ENCODE data around the gene C1QTNF2.

Gene C1QTNF2

DNA sequence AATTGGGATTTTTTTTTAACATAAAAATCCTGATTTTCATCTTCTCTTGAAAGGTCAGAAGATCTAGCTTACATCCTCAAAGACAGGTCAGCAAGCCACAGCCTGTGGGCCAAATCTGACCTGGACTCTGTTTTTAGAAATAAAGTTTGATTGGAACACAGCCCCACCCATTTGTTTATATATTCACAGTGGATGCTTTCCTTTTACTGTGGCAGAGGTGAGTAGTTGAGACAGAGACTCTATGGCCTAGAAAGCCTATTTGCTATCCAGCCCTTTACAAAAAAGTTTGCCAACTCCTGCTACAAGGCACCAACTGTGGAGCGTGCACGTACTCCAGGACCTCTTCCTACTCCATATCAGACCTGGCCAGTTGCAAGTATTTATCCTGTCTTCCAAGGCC lies 44.7 kb downstream of the C1QTNF2 start:
- no peaks in the 10 kb centered on the region for H3K9me3 ChIP-seq (ENCODE audit: insufficient read depth, low read depth, low read length)
- H3K79me2 ChIP-seq (ENCODE audit: insufficient read depth, low read length): no peaks in the 10 kb centered on the region
- no peaks in the 10 kb centered on the region for H4K20me1 ChIP-seq (ENCODE audit: insufficient read depth, low read length, poor library complexity, severe bottlenecking)
- no peaks in the 10 kb centered on the region for H3F3A ChIP-seq (ENCODE audit: low read depth)
- H3K4me2 ChIP-seq (ENCODE audit: low read depth, low read length, poor library complexity, severe bottlenecking): no peak overlapping the region
- H3K27me3 ChIP-seq (ENCODE audit: insufficient read depth, low read length, poor library complexity, severe bottlenecking): no peaks in the 10 kb centered on the region
- no peak overlapping the region for H2AFZ ChIP-seq (ENCODE audit: low read length)
- H3K4me1 ChIP-seq (ENCODE audit: insufficient read depth, low read length, poor library complexity, severe bottlenecking): peaks cover 7% of the 10 kb centered on the region
- H3K36me3 ChIP-seq (ENCODE audit: insufficient read depth, low read length): no peaks in the 10 kb centered on the region
- no peak overlapping the region for H3K9ac ChIP-seq (ENCODE audit: low read depth, low read length, poor library complexity, severe bottlenecking)
- no peaks in the 10 kb centered on the region for H3K9me2 ChIP-seq (replicated peaks; ENCODE audit: low read depth, low read length)
- TF ChIP-seq CTCF (conservative IDR thresholded peaks at IDR 0.05; ENCODE audit: low read length) (no peak), EZH2phosphoT487 (IDR thresholded peaks at IDR 0.05; ENCODE audit: borderline replicate concordance) (no peak)
- no peak overlapping the region for H3K4me3 ChIP-seq (ENCODE audit: low read length, poor library complexity, severe bottlenecking)

DNA sequence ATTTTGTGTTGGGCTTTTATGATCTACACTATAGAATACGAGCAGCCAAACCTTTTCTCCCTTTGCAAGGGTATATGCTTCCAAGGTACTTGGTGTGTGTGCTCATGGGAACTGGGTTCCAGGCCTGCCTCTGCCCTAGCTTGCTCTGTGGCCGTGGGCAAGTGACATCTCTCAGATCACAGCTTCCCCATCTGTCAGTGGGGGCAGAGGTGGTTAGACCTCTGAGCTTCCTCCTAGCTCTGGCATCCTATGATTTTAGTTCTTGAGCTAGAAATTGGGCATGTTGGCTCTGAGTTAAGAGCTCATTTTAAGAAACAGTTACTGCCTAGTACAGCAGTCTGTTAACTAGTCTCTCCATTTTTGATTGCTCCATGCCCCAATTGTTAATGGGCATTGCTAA lies 45.5 kb downstream of the C1QTNF2 start:
- H3K4me3 ChIP-seq (ENCODE audit: low read length, poor library complexity, severe bottlenecking): no peak overlapping the region
- no peaks in the 10 kb centered on the region for H3K27me3 ChIP-seq (ENCODE audit: insufficient read depth, low read length, poor library complexity, severe bottlenecking)
- peaks cover 7% of the 10 kb centered on the region for H3K4me1 ChIP-seq (ENCODE audit: insufficient read depth, low read length, poor library complexity, severe bottlenecking)
- no peaks in the 10 kb centered on the region for H3K79me2 ChIP-seq (ENCODE audit: insufficient read depth, low read length)
- no peaks in the 10 kb centered on the region for H3K9me3 ChIP-seq (ENCODE audit: insufficient read depth, low read depth, low read length)
- H4K20me1 ChIP-seq (ENCODE audit: insufficient read depth, low read length, poor library complexity, severe bottlenecking): no peaks in the 10 kb centered on the region
- H3K4me2 ChIP-seq (ENCODE audit: low read depth, low read length, poor library complexity, severe bottlenecking): no peak overlapping the region
- H3K9ac ChIP-seq (ENCODE audit: low read depth, low read length, poor library complexity, severe bottlenecking): no peak overlapping the region
- no peak overlapping the region for H2AFZ ChIP-seq (ENCODE audit: low read length)
- H3F3A ChIP-seq (ENCODE audit: low read depth): no peaks in the 10 kb centered on the region
- no peaks in the 10 kb centered on the region for H3K36me3 ChIP-seq (ENCODE audit: insufficient read depth, low read length)
- no peaks in the 10 kb centered on the region for H3K9me2 ChIP-seq (replicated peaks; ENCODE audit: low read depth, low read length)
- TF ChIP-seq CTCF (conservative IDR thresholded peaks at IDR 0.05; ENCODE audit: low read length) (no peak), EZH2phosphoT487 (IDR thresholded peaks at IDR 0.05; ENCODE audit: borderline replicate concordance) (no peak)

DNA sequence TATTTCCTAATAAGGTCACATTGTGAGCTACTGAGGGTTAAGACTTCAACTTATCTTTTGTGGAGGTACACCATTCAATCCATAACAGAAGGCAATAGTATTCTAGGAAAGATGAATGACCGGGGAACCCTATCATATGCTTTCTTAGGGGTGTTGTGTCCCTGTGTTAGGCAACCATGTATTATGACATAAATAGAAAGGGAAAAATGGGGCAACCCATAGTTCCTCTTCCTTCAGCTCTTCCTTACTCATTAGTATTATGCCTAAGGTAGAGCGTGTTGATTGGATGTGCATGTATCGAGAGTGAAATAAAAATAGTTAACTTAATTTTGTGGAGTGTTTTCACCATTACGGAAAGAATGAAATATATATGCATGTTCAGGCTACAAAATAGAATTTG lies 52.0 kb downstream of the C1QTNF2 start:
- Histone ChIP-seq H4K20me1 (ENCODE audit: insufficient read depth, low read length, poor library complexity, severe bottlenecking) (no peaks in the 10 kb centered on the region), H3K27me3 (ENCODE audit: insufficient read depth, low read length, poor library complexity, severe bottlenecking) (no peaks in the 10 kb centered on the region), H3K4me2 (ENCODE audit: low read depth, low read length, poor library complexity, severe bottlenecking) (no peak overlapping the region), H3F3A (ENCODE audit: low read depth) (no peaks in the 10 kb centered on the region; the same call in 1 of the 2 replicates), H3K4me1 (ENCODE audit: insufficient read depth, low read length, poor library complexity, severe bottlenecking) (peaks cover 15% of the 10 kb centered on the region), H3K4me3 (ENCODE audit: low read length, poor library complexity, severe bottlenecking) (no peak overlapping the region), H3K9ac (ENCODE audit: low read depth, low read length, poor library complexity, severe bottlenecking) (no peak overlapping the region), H3K9me3 (ENCODE audit: insufficient read depth, low read depth, low read length) (no peaks in the 10 kb centered on the region), H2AFZ (ENCODE audit: low read length) (no peak overlapping the region), H3K79me2 (ENCODE audit: insufficient read depth, low read length) (no peaks in the 10 kb centered on the region), H3K36me3 (ENCODE audit: insufficient read depth, low read length) (no peaks in the 10 kb centered on the region), H3K9me2 (replicated peaks; ENCODE audit: low read depth, low read length) (no peaks in the 10 kb centered on the region)
- no peak for TF ChIP-seq EZH2phosphoT487 (IDR thresholded peaks at IDR 0.05; ENCODE audit: borderline replicate concordance)
- no peak for TF ChIP-seq CTCF (conservative IDR thresholded peaks at IDR 0.05; ENCODE audit: low read length)

All from Loucy (cell line).